Stimulated activated CD8-positive, alpha-beta memory T cell treated with anti-CD3 and anti-CD28 coated beads, Interleukin-4, amount 100 ng/mL, for 1 hour (primary cell): Measurements from ENCODE around the gene DYNLL2.
"Not testable (repeated sequence)": the region's sequence is repeated elsewhere in the genome, so short reads cannot be mapped to it uniquely, and the experiment has no call there.

Source experiments
- DNase-seq, 2 donors: peaks; one replicate each; pipeline ENCODE4 v3.0.0-alpha.2; 2020; ENCODE audit warnings: low read depth in 2 of 2, low spot score in 1 of 2

DYNLL2 gene

DNA sequence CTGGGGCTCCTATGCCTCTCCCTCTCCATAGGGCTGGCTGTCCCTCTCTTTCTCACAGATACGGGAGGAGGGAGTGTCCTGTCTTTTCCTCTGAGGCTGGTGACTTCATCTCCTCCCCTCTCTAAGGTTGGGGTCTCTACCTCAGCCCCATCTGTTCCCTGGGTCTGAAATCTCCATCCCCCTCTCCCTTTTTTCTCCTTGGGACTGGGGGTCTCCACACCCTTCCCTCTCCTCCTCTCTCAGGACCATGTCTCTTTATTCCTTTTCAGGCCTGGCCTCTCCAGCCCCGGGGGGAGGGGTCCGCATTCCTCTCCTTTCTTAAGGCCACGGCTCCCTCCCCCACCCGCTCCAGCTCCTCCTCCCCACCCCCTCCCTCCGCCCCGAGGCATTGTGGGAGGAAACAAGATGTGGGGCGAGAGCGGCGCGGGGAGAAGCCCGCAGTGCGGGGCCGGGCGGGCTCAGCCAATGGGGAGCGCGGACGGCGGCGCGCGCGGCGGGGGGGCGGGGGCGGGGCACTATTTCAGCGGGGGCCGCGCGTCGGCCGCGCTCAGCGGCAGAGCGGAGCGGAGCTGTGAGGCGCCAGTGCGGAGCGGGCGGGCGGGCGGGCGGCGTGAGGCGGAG, at the start of gene DYNLL2:
DYNLL2 (plus strand) TSS at position 550 of the 621 bp plus-strand sequence. CDS start 3,672 bp downstream, outside the sequence.
- peak; percentile 64 to 81 for DNase-seq

DNA sequence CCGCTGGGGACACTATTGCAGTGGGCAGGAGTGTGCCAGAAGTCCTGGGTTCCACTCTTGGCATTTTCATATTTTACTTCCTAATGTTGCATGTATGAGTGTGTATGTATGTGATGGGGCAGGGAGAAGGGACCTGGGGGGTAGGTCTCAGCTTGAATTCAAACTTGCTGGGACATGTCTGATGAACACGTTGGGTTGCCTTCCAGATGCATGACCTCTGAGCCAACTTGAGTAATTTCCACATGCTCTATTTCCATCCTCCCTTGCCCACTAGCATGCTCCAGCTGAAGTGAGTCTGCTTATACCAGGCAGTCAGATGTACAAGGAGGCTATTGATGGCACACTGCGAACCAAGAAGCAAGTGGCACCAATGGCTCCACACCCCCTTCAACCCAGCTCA, 43.2 kb upstream of the DYNLL2 start:
- no peak for DNase-seq

DNA sequence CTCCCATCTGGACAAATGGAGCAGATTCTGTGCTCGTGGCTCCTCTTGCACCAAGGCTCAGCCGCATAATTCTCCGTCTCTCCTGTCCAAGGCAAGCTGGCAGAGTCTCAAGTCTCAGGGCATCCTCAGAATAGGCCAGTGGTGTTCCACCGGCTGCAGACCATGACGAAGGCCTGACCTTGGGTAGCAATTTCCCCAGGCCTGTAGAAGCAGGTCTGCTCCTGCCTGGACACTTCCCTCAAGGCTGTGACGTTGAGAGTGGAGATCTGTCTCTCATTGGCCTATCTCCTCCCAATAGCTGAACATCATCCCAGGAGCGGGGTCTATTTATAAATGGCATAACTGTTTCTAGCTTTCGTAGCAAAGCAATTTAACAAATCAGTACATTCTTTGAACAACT, 42.8 kb upstream of the DYNLL2 start:
- no peak for DNase-seq

DNA sequence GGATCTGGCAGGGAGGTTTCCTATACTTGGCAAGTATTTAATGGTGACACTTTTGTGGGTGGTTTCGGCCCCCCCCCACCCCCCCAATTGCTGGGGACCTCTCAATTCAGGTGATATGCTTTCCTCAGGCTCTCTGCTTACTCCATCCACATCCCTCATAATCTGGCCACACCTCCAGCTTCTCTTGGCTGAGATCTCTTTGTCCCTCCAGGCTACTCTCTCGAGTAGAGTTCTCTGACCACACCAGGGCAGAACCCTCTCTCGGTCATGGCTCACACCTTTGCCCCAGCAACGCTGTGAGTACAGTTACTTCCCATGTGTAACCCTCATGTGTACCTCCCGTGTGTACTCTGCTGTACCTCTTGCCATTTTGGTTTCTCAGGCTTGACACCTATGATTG, 42.1 kb upstream of the DYNLL2 start:
- DNase-seq = no peak

DNA sequence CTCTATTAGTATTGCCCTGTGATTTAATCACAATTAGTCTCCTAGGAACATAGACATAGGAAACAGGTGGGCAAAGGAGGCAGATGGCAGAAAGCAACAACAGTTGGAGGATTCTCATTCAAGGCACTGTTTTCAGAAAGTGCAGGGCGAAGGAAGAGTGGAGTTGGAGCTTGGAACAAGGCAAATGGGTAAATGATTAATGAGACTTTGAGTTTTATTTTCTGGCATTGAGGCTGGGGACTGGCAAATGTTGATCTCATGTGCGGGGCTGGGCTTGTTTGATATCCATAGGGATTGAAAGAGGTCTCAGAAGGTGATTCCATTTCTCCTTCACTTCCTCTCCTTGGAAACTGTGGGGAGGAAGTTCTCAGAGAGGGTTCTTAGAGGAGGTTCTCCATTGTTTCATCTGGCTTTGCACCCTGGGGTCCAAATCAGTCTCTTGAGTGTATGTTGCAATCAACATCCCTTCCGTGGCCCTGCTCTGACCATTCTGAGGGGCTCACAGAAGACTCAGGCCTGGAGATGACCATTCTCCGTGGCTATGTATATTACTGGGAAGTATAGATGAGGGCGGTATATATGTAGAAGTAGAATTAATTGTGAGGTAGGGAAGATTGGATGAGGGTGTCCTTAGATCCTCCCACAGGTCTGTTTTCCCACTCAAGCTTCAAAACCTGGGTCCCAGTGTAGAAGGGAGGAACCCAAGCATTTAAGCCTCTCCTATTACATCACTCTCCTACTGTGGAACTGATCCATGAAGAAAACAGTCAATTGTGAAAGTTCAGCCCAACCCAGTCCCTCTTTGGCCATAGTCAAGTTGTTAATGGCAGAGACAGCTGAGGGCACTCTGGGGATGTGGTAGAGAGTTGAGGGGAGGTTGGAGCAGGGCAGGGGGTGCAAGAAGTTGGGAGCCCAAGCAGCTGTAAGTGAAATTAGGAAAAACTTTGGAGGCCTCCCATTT, 39.7 kb upstream of the DYNLL2 start:
- DNase-seq = no peak

DNA sequence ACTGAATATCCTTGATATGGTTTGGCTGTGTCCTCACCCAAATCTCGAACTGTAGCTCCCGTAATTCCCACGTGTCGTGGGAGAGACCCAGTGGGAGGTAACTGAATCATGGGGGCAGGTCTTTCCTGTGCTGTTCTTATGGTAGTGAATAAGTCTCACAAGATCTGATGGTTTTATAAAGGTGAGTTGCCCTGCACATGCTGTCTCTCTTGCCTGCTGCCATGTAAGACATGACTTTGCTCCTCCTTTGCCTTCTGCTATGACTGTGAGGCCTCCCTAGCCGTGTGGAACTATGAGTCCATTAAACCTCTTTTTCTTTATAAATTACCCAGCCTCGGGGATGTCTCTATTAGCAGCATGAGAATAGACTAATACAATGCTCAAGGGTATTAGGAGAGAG, 39.0 kb upstream of the DYNLL2 start:
- not testable (repeated sequence) for DNase-seq

DNA sequence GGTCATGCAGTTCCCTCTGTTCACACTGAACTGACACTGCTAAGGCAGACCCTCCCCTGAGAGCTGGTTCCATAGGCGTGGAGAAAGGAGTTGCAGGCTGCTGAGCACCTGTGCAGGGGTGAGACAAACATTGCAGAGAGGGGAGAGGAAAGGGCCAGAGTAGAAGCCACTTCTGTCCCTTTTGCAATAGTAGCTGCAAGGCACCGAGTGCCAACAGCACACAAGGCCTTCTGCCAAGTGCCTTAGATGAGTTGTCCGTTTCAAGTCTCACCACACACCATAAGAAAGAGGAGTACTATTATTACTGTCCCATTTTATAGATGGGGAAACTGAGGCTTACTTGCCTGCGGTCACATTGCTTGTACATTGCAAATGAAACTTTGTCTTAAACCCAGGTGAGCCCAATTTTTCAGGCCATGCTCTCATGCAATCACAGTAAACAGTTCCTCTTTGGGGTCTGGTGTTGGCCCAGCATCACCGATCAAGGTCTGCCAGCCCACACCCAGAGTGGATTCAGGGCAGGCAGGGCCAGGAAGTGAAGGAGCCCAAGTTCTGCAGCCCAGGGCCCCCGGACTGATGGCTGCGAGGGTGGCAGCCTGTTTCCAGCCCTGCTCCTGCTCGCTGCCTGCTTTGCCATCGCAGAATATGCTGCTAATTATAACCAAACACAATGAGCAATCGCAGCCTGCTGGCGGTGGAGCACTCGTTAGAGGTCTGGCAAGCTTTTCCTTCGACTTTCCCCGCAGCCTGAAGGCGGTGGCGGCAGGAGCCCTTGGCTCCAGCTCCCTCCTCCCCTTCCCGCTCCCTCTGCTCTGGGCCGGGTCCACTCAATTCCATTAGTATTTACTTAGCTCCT, 36.8 kb upstream of the DYNLL2 start:
- no peak for DNase-seq

DNA sequence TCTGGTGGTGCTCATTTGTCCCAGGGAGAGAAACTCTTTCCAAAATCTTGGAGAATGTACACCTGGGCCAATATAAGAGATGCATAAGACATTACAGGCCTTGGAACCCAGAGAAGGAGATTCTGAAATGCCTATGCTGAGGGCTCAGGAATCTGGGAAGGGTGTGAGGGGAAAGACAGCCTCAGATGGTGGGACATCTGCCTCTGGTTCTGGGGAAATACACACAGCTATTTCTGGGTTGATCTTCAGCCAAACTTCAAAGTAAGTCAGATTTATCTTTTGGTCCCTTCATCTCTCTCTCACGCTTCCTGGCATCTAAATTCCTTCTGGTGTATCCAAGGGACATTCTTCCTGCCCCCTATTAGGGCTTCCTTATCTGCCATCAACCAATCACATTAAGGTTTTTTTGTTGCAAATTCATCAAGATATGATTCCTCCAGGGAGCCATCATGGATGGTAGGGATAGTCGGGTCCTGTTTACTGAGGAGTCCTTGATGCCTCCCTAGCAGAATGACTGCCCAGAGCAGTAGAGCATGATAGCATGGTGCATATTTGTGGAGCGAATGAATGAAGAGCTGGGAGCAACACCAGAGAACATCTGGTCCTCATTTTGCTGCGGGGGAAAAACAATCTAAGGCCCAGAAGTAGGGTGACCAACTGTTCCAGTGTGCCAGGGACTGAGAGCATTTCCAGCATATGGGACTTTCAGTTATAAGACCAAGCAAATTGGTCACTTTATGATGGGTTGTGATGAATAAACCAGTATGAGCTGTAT, 35.7 kb upstream of the DYNLL2 start:
- no peak for DNase-seq

DNA sequence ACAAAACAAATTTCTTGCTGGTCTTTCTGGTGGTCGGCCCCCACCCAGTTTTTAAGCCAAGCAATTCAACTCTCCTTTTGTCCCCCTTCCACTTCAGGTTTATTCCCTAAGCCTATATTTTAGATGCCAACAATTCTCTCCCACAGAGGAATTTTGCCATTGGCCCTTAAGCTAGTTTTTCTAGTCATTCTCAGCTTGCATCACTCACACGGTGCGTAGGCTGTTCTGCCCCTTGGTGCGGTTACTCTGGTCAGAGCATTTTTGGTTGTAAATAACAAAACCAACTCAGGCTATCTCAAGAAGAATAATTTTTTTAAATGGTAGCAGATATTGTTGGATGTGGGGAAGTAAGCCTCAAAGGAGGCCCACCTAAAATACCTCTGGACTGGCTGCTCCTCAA, 33.7 kb upstream of the DYNLL2 start:
- DNase-seq = no peak

DNA sequence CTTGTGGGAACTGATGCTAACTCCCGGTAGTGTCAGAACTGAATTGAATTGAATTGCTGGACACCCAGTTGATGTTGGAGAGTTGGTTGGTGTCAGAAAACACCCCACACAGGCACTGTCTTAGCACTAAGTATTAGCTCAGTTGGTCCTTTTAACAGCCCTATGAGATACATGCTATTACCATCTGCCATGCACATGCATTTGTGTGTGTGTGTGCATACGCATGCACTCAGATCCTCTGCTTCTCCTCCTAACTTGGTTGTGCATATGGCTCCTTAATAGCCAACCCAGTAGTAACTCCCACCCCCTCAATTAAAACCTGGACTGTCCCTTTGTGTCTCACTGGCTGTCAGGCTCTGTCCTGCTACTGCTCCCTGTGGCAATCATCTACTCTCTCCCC, 32.3 kb upstream of the DYNLL2 start:
- no peak for DNase-seq

DNA sequence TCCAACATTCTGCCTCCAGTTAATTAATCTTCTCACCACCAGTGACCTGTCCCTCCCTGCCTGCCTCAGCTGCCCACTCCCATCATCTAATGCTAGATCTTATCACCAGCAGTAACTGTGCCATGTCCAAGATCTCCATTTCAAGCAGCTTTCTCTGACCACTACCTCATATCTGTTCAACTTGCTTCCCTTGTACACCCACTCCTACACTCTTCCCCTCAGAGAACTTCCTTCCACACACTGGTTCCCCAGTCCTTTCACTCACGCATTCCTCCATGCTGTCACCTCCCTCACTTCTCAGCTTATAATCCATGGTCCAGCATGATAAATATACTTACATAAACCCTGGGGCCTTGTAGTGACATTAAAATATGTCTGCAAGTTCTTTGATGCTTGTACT, 31.8 kb upstream of the DYNLL2 start:
- DNase-seq = no peak

DNA sequence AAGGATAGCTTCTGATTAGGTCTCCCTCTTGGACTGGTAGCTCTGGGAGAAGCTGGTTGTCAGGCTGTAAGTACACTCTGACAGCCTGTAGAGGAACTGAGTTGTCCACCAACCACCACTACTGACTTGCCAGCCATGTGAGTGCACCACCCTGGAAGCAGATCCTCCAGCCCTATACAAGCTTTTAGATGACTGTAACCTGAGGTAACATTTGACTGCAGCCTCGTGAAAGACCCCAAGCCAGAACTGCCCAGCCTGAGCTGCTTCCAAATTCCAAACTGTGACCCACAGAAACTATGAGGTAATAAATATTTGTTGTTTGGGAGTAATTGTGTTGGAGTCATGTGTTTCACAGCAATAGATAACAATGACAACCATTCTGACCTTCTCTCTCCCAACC, 30.8 kb upstream of the DYNLL2 start:
- DNase-seq = no peak

DNA sequence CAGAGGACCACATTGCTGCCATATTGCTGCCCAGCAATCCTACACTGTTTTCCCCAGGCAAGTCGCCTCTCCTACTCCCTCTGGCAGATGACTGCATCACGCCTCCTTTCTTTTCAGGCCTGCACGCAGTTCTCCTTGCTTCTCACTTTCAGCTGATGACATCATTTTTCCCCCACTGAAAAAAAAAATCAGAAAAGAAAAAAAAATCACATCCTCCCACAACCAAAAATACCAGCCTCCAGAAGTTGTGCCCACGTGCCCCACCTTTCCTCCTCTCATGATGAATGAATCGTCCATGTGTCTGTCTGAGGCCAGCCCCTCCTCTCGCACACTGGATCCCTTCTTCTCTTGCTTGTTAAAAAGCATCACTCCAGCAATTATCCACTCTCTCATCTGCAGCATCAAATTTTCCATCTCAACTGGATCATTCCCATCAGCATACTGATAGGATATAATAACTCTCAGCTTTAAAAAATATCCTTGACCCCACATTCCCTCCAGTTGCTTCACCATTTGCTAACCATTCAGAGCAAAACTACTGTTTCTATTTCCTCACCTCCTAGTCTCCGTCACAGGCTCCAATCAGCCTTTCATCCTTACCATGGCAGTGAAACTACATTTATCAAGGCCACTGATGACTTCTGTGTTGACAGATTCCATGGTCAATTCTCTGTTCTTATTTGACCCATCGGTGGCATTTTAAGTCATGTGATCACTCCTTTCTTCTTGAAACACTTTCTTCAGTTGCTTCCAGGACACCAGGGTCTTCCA, 30.1 kb upstream of the DYNLL2 start:
- no peak for DNase-seq

DNA sequence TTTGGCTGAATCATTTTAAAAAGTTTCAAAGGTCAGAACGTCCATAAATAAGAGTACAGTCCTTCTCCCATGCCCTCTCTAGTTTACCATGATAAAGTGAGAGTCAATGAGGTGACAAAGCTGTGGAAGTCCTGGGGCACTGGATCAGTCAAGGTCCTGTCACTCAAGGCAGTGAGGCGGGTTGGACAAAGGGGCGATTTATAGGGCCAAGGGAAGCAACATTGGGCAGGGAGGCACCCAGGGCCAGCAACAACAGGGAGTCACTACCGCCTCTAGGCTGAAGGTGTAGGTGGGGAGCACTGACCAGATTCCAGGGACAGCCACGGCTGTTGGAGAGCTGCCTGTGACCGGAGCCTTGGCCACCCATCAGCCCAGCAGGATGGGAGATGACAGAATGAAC, 28.6 kb upstream of the DYNLL2 start:
- DNase-seq = no peak

DNA sequence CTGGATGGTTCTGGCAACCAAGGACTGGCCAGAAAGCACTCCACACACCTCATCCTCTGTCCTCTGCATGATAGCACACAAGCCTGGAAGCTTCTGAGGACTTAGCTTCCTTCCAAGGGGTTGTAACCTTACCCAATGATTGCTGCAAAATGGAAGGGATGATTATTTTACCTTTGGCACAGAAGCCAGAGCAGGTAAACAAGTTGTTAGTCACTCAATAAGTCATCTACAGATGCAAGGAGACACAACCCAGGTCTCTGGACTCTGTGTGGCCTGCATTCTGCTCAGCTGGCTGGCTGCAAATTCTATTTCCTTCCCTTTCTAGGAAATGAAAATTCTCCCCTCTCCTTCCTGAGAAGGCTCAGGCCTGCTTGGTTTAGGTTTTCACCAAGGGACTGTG, 26.7 kb upstream of the DYNLL2 start:
- DNase-seq = no peak

DNA sequence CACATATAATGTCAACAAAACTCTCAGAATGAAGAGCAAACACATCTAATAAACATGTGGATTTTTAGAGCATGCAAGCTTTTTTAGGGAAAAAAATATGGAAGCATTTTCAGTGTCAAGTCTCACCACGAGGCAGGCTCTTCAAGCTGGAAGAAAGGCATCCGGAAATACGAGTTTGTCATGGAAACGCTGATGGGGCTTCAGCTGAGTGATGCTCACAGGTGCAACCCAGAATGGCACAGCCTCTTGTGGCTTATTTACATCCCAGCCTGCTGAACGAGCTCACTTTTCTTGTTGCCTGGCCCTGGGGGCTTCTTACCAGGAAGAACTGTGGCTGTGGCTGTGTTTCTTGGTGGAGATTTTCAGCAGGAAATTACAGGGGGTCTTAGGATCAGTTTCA, 24.1 kb upstream of the DYNLL2 start:
- DNase-seq = no peak

DNA sequence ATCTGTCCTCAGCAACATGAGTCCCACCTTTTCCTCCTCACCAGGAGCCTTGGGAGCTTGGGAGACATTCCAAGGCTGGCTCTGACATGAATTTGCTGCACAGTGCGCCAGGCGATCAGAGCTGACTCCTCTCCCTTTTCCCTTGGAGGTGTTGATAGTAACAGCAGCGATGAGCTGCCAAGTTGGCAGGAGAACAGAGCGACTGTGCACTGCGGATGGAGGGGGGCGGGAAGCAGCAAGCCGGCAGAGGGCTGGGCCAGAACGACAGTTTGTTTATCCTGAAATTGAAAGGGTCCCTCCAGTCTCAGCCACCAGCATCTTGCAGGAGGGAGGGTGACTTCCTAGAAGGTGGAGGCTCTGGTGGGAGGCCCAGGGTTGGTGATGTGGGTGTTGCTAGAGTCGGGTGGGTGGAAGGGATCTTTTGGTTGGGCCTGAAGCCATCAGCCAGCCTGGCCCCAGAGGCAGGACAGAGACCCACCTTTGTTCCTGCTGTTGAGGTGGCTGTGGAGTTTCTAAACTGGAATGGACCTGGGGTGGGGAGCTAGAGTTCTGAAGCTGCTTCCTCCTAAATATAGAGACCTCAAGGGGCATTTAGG, 22.5 kb upstream of the DYNLL2 start:
- no peak for DNase-seq

DNA sequence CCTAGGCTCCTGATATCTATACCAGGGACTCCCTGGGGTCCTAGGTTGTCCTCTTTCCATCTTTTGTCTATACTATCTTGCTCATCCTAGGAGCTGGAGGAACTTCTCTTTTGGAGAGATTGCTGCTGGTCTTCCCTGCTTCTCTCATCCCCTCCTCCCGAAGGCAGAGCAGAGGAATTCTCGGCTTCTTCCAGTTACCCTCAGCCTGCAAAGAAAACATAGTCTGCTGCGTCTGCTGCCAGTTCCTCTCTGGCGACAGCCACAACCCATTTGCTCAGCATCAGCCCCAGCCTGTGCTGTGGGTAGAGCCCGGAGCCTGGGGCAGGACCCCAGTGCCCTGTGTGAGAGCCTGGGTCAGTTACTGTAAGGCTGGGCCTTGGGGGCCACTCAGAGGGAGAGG, 21.5 kb upstream of the DYNLL2 start:
- no peak for DNase-seq

DNA sequence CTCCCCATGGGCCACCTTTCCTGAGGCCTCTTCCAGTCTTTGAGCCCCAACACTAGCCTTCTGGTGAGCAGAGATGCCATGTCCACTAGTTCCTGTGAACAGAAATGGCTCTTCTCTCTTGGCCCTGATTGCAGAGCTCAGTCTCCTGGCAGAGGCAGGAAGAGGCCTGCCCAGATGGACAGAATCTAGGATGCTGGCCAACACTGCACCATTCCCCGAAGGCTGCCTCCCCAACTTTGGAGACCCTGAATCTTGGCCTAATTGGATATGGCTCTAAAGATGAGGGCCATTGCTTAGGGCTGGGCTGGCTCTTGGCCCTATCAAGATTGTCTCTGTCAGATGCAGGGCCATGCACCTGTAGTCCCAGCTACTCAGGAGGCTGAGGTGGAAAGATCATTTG, 18.0 kb upstream of the DYNLL2 start:
- DNase-seq = no peak

DNA sequence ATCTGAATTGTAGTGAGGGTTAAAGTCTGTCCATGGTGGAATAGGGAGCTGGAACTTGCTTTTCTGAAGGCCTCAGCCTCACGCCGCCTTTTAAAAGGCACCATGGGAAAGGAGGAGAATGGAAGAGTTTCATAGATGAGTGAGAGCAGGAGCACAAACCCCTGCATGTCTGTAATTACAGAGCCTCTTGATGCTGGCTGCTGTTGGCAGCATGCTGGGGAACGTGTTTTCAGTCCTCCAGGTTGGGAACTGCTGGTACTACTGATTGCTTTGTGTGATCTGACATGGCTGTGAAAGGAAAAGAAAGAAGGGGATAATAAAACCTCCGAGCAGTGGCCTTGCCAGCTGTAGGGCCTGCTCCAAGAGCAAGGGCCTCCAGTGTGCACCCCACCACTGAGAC, 16.8 kb upstream of the DYNLL2 start:
- DNase-seq = no peak
